Smooth muscle cell (in vitro differentiated cells): Measurements from ENCODE around the gene PLEKHA1. TPM values are rescaled to one million over a fixed set of nuclear protein-coding genes. Genes with fewer than 3 reads are reported as not detected.

Experiments used
- DNase-seq: peaks from one replicate; lab custom pipeline; 2025; ENCODE audit not compliant: unreplicated experiment; lab: John Stamatoyannopoulos, UW
- H2AFZ ChIP-seq: fragments of 200-600 bp; sonication (generic); 2 replicates; pipeline ENCODE4 v1.6.0; 2016; ENCODE audit warnings: antibody characterized with exemption, low read depth, mild to moderate bottlenecking
- H3F3A ChIP-seq: fragments of 200-600 bp; sonication (generic); 2 replicates; pipeline ENCODE4 v1.6.0; 2017; ENCODE audit warnings: antibody characterized with exemption, low read depth
- H3K27ac ChIP-seq: fragments of 200-600 bp; sonication (generic); 2 replicates; pipeline ENCODE4 v1.5.1; 2016; ENCODE audit warnings: low read depth, mild to moderate bottlenecking
- H3K27me3 ChIP-seq: fragments of 200-600 bp; sonication (generic); 2 replicates; pipeline ENCODE4 v1.6.1; 2016; ENCODE audit warnings: low read depth, mild to moderate bottlenecking
- H3K36me3 ChIP-seq: fragments of 200-600 bp; sonication (generic); 2 replicates; pipeline ENCODE4 v1.5.1; 2016; ENCODE audit warnings: low read depth
- H3K4me1 ChIP-seq: fragments of 200-600 bp; sonication (generic); 2 replicates; pipeline ENCODE4 v1.5.1; 2016; ENCODE audit warnings: low read depth
- H3K4me2 ChIP-seq: fragments of 200-600 bp; sonication (generic); 2 replicates; pipeline ENCODE4 v1.6.0; 2016; ENCODE audit warnings: mild to moderate bottlenecking
- H3K4me3 ChIP-seq: fragments of 200-600 bp; sonication (generic); 2 replicates; pipeline ENCODE4 v1.5.1; 2016; ENCODE audit warnings: mild to moderate bottlenecking
- H3K79me2 ChIP-seq: fragments of 200-600 bp; sonication (generic); 2 replicates; pipeline ENCODE4 v1.6.0; 2016; ENCODE audit warnings: low read depth, mild to moderate bottlenecking
- H3K9ac ChIP-seq: fragments of 200-600 bp; sonication (generic); 2 replicates; pipeline ENCODE4 v1.6.0; 2016; ENCODE audit warnings: low read depth
- H3K9me3 ChIP-seq: fragments of 200-600 bp; sonication (generic); replicated peaks from 2 replicates; pipeline ENCODE4 v1.5.1; 2016; ENCODE audit warnings: low read depth
- H4K20me1 ChIP-seq: fragments of 200-600 bp; sonication (generic); 2 replicates; pipeline ENCODE4 v1.6.0; 2016; ENCODE audit warnings: low read depth
- WGBS: methylation state at CpG from one replicate; pipeline ENCODE4 v1.1.7; 2016; ENCODE audit warnings: low lambda C conversion rate; 5-methylcytosine and 5-hydroxymethylcytosine counted together
- polyA plus RNA-seq: library from polyadenylated mRNA; unstranded; fragments of >200 nt; fragmentation: Nextera tagmentation; extraction: Ambion mirVana; gene quantifications from 2 replicates; pipeline ENCODE4 v1.2.1, GENCODE V29; 2016
- total RNA-seq: library from RNA; depleted of rRNA; stranded (reverse); fragments of >200 nt; gene quantifications from 2 replicates; pipeline ENCODE4 v1.2.3, GENCODE V29; 2014
- TF ChIP-seq, protein P1 (sequence below): fragments of 200-600 bp; sonication (generic); IDR thresholded peaks from 2 replicates; pipeline ENCODE4 v1.5.1; 2017; ENCODE audit warnings: borderline replicate concordance, mild to moderate bottlenecking, antibody characterized with exemption; ENCODE audit not compliant: insufficient read depth, poor library complexity, severe bottlenecking

Gene PLEKHA1
- total and polyA plus RNA-seq, 2 experiments from 2014 or later = 22.7 to 24.6 TPM

DNA sequence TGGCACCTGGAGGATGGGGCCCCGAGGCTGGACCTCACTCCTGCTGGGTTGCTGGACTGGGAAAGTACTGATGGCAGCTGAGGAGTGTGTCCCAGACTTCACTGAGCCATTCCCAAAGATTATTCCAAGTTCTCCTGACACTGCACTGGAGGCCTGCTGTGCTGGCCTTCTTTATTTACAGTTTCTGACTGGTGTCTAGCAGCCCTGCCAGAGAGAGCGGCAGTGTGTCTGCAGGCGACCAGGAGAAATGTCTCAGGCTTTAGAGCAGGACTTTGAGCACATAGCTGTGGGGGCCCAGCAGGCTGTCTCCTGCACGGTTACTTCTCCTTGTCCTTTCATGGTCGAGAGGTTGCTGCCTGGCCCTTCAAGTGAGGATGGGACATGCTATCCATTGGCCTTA lies 102.9 kb downstream of the PLEKHA1 start:
- H3K27me3 ChIP-seq = no peaks in the 10 kb centered on the region

DNA sequence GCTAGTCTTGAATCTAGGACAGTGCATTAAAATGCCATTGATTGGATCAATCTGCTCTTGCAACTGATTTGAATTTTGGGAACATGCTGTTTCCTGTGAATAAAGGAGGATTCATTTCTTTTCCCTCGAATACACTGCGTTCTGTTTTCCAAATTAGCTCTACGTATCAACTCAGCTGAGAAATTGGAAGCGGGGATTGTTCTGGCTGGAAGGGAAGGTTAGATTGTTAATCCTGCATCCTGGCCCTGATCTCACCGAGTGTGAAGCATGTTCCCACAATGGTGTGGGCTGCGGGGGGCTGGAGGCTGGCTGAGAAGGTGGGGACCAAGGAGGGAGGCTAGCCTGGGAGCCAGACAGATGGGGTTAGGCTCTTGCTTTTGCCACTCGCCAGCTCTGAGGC lies 104.5 kb downstream of the PLEKHA1 start:
- Histone ChIP-seq H3K27ac (no peak overlapping the region), H3K36me3 (no peaks in the 10 kb centered on the region), H3K9me3 (no peaks in the 10 kb centered on the region), H4K20me1 (no peaks in the 10 kb centered on the region), H3K79me2 (peaks cover 28% of the 10 kb centered on the region), H2AFZ (no peak overlapping the region), H3K4me1 (peaks cover 26% of the 10 kb centered on the region), H3K27me3 (no peaks in the 10 kb centered on the region), H3K4me3 (no peak overlapping the region), H3F3A (peaks cover 22% of the 10 kb centered on the region), H3K9ac (no peak overlapping the region), H3K4me2 (no peak overlapping the region)
- 81% methylated on average over 7 of the region's 7 CpGs for WGBS
- TF ChIP-seq, protein P1, sequence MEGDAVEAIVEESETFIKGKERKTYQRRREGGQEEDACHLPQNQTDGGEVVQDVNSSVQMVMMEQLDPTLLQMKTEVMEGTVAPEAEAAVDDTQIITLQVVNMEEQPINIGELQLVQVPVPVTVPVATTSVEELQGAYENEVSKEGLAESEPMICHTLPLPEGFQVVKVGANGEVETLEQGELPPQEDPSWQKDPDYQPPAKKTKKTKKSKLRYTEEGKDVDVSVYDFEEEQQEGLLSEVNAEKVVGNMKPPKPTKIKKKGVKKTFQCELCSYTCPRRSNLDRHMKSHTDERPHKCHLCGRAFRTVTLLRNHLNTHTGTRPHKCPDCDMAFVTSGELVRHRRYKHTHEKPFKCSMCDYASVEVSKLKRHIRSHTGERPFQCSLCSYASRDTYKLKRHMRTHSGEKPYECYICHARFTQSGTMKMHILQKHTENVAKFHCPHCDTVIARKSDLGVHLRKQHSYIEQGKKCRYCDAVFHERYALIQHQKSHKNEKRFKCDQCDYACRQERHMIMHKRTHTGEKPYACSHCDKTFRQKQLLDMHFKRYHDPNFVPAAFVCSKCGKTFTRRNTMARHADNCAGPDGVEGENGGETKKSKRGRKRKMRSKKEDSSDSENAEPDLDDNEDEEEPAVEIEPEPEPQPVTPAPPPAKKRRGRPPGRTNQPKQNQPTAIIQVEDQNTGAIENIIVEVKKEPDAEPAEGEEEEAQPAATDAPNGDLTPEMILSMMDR = no peak
- DNase-seq = no peak

More for the DNA sequence above, 102.9 kb downstream of the PLEKHA1 start:
- H3K9me3 ChIP-seq = no peaks in the 10 kb centered on the region
- peak overlapping the region; percentile 51 for H3K4me2 ChIP-seq
- no peak overlapping the region for H3K9ac ChIP-seq
- no peaks in the 10 kb centered on the region for H3K36me3 ChIP-seq
- 37% methylated on average over 5 of the region's 5 CpGs for WGBS
- H3K79me2 ChIP-seq = peaks cover 25% of the 10 kb centered on the region
- DNase-seq = no peak
- peak overlapping the region; percentile 6 for H3K27ac ChIP-seq
- H3K4me3 ChIP-seq = no peak overlapping the region
- H4K20me1 ChIP-seq = no peaks in the 10 kb centered on the region
- H3F3A ChIP-seq = peaks cover 29% of the 10 kb centered on the region
- TF ChIP-seq, protein P1 = no peak
- H2AFZ ChIP-seq = no peak overlapping the region
- peaks cover 26% of the 10 kb centered on the region for H3K4me1 ChIP-seq

DNA sequence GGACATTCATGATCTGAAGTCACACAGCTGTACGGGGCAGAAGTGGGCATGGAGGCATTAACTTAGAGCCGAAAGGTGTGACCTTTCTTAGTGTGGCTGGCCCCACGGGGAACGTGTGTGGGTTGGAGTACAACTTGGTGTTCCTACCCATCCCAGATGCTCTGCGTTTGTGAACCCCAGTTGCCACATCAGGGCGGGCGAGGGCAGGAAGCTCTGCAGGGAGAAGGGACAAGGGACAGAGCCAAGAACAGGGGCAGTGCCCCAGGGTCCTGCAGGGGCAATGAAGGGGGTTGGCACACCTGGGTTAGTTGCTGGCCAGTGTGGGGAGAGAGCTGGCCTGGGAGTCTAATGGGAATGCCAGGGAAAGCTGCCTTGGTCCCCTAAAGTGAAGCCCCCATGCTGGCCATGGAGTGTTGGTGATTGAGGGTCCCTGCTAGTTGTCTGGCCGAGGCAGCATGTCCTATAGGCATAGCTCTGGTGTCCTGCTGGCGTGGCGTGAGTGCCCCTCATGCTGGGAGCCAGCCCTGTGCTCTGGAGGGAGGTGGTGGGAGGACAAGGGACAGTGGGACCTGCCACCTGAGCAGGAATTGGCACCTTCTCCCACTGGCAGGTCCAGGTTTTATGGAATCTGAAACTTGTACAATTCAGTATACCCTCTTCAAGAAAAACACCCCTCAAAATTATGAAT lies 105.8 kb downstream of the PLEKHA1 start:
- TF ChIP-seq, protein P1 = no peak
- Histone ChIP-seq H3K9ac (no peak overlapping the region), H3K4me3 (no peak overlapping the region), H2AFZ (no peak overlapping the region), H3K36me3 (no peaks in the 10 kb centered on the region), H3K4me2 (no peak overlapping the region), H3K27me3 (no peaks in the 10 kb centered on the region), H3K27ac (no peak overlapping the region), H3K4me1 (peaks cover 13% of the 10 kb centered on the region), H4K20me1 (no peaks in the 10 kb centered on the region), H3K9me3 (no peaks in the 10 kb centered on the region), H3K79me2 (peaks cover 28% of the 10 kb centered on the region), H3F3A (peaks cover 10% of the 10 kb centered on the region)
- no peak for DNase-seq
- 98% methylated on average over 10 of the region's 10 CpGs for WGBS
